Spleen (tissue), 3 donors: ENCODE results near the gene PHRF1.

Experiments
- POLR2A ChIP-seq, 3 donors: fragments of 450-650 bp; IDR thresholded peaks; one replicate each; pipeline ENCODE4 v1.5.1; 2017; ENCODE audit warnings: antibody characterized with exemption in 3 of 3, mild to moderate bottlenecking in 1 of 3
- POLR2AphosphoS5 ChIP-seq, 3 donors: sonication (generic); formaldehyde crosslinking; IDR thresholded peaks; one replicate each; pipeline ENCODE4 v1.5.1; 2017; ENCODE audit warnings: antibody characterized with exemption in 3 of 3

DNA sequence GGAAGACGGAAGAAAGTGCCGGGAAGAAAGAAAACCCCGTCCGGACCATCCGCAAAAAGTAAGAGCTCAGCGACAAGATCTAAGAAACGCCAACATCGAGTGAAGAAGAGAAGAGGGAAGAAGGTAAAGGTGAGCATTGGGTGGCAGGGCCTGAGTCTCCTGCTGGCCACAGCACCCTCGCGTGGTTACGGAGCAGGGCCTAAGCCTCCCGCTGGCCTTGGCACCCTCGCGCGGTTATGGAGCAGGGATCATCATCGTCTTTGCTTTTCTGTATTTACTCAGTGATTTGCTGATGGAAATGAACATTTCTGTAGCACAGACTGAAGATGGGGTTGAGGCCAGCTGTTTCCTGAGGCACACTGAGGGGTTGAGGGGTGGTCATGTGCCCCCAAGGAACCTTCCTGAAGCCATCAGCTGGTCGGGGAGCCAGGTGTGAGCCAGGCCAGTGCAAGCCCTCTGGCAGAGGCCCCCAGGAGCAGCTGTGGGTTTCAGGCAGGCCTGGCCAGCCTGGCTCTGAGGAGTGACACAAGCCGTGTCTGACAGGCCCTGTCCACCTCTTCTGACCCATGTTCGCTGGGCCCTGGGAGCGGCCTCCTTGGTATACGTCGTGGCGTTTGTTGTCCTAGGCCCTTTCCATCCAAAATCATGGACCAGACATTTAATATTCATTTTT, 25.4 kb downstream of the PHRF1 start:
- TF ChIP-seq POLR2A (IDR thresholded peaks at IDR 0.05) (no peak), POLR2AphosphoS5 (IDR thresholded peaks at IDR 0.05) (peak in 2 of 3 donors; percentile 19 to 55)
